HuH-7.5 (cell line): ENCODE measurements around the gene FARSA.
"Not testable (repeated sequence)": the region's sequence is repeated elsewhere in the genome, so short reads cannot be mapped to it uniquely, and the experiment has no call there.

ENCODE experiments used
- DNase-seq: peaks from one replicate; pipeline ENCODE4 v3.0.0; 2011; ENCODE audit warnings: low spot score

Gene FARSA

GRCh38 chr19:12953799-12954611 lies 20.5 kb upstream of the FARSA start:
- DNase-seq = no peak

- no peak for DNase-seq
These were observed 19.8 kb upstream of the FARSA start for GRCh38 chr19:12953138-12953798.

- no peak for DNase-seq
These were observed 19.1 kb upstream of the FARSA start for GRCh38 chr19:12952488-12953137.

GRCh38 chr19:12952050-12952449 lies 18.5 kb upstream of the FARSA start:
- not testable (repeated sequence) for DNase-seq

- no peak for DNase-seq
These were observed 16.1 kb upstream of the FARSA start for GRCh38 chr19:12949363-12950283.

GRCh38 chr19:12948612-12949362 lies 15.3 kb upstream of the FARSA start:
- no peak for DNase-seq

GRCh38 chr19:12947702-12948611 lies 14.4 kb upstream of the FARSA start:
- DNase-seq = no peak

- DNase-seq = no peak
These were observed 13.4 kb upstream of the FARSA start for GRCh38 chr19:12946731-12947496.

- DNase-seq = peak; percentile 84
These were observed 12.7 kb upstream of the FARSA start for GRCh38 chr19:12946092-12946721.

GRCh38 chr19:12945479-12946091 lies 12.1 kb upstream of the FARSA start, which contains the start of gene RAD23A:
Gene RAD23A, plus strand, starts transcription at chr19:12945862. Its CDS starts 87 bp downstream, at chr19:12945949.
- DNase-seq = peak; percentile 95

- no peak for DNase-seq
These were observed 10.7 kb upstream of the FARSA start for GRCh38 chr19:12944104-12944674.

- no peak for DNase-seq
These were observed 10.0 kb upstream of the FARSA start for GRCh38 chr19:12943437-12944044.

- no peak for DNase-seq
These were observed 7.4 kb upstream of the FARSA start for GRCh38 chr19:12940897-12941296.

- no peak for DNase-seq
These were observed 6.5 kb upstream of the FARSA start for GRCh38 chr19:12939975-12940423.

GRCh38 chr19:12938779-12939601 lies 5.5 kb upstream of the FARSA start:
- DNase-seq = no peak
